Measurements from ENCODE around the gene GABPB1.

- TF ChIP-seq CTCF (IDR thresholded peaks at IDR 0.05) (no peak), RAD21 (IDR thresholded peaks at IDR 0.05; ENCODE audit: low read length) (no peak), SIN3A (IDR thresholded peaks at IDR 0.05; ENCODE audit: borderline replicate concordance, low read depth, low read length) (no peak), FOXM1 (IDR thresholded peaks at IDR 0.05; ENCODE audit: low read depth) (no peak), POLR2AphosphoS5 (IDR thresholded peaks at IDR 0.05; ENCODE audit: low read depth, low read length) (no peak), NFIC (IDR thresholded peaks at IDR 0.05; ENCODE audit: borderline replicate concordance) (no peak), USF1 (IDR thresholded peaks at IDR 0.05; ENCODE audit: borderline replicate concordance, low read depth) (no peak), RFX5 (IDR thresholded peaks at IDR 0.05; ENCODE audit: low read length) (no peak), EP300 (IDR thresholded peaks at IDR 0.05; ENCODE audit: borderline replicate concordance in 1 of 2, low read depth in 1 of 2, low read length in 1 of 2) (no peak), JUND (IDR thresholded peaks at IDR 0.05) (no peak), ELF1 (IDR thresholded peaks at IDR 0.05) (no peak), NRF1 (IDR thresholded peaks at IDR 0.05; ENCODE audit: low read depth, low read length) (no peak), YY1 (IDR thresholded peaks at IDR 0.05; ENCODE audit: low read depth) (no peak), CHD2 (IDR thresholded peaks at IDR 0.05; ENCODE audit: low read length, partially characterized antibody) (no peak)
Observed at GRCh38 chr15:50244959-50245624, 109.9 kb downstream of the GABPB1 start.
